ENCODE results near the gene SUSD1. TPM values are rescaled to one million over a fixed set of nuclear protein-coding genes. Genes with fewer than 3 reads are reported as not detected.
"Not testable (repeated sequence)": the region's sequence is repeated elsewhere in the genome, so short reads cannot be mapped to it uniquely, and the experiment has no call there.

SUSD1 gene
- polyA plus RNA-seq, 1 donor (not counting 4 experiments of a cell fraction or from before 2014, with no cell fraction given): 3.6 TPM

GRCh38 chr9:112130347-112130746 is 44.8 kb downstream of the SUSD1 start:
- no peak overlapping the region for H3K4me3 ChIP-seq (ENCODE audit: control insufficient read depth in 2 of 3, extremely low read depth in 1 of 3, insufficient read depth in 2 of 3, low read depth in 1 of 3, low read length in 3 of 3)
- peaks cover 2% of the 10 kb centered on the region for H3K9me3 ChIP-seq (ENCODE audit: control insufficient read depth, low read depth, low read length)
- no peak overlapping the region for H3K4me2 ChIP-seq (ENCODE audit: control insufficient read depth, extremely low read depth, insufficient read depth, low read depth, low read length)
- H3K9ac ChIP-seq (ENCODE audit: control insufficient read depth, extremely low read depth, insufficient read depth, low read length): no peak overlapping the region
- dilution Hi-C loops (cut with MboI; ENCODE audit: extremely low pct_ligation_motif_present, low sequenced_read_pairs): no loop called here
- no peak overlapping the region for H3K27ac ChIP-seq (ENCODE audit: control insufficient read depth, insufficient read depth, low read length)
- H3K36me3 ChIP-seq (ENCODE audit: control insufficient read depth in 2 of 2, extremely low read depth in 1 of 2, insufficient read depth in 2 of 2, low read length in 2 of 2): no peaks in the 10 kb centered on the region
- no peaks in the 10 kb centered on the region for H3K4me1 ChIP-seq (ENCODE audit: control insufficient read depth, extremely low read depth, insufficient read depth, low read length)
- no peaks in the 10 kb centered on the region for H3K79me2 ChIP-seq (ENCODE audit: control insufficient read depth, insufficient read depth, low read length)
- H3K9me1 ChIP-seq (ENCODE audit: control insufficient read depth, extremely low read depth, insufficient read depth, low read length): no peaks in the 10 kb centered on the region
- FAIRE-seq (no peak), DNase-seq (ENCODE audit: low read depth, low spot score) (no peak)
- H3K27me3 ChIP-seq (ENCODE audit: control insufficient read depth, extremely low read depth, insufficient read depth, low read length): no peaks in the 10 kb centered on the region
- H2AFZ ChIP-seq (ENCODE audit: control insufficient read depth, low read length): no peak overlapping the region
- TF ChIP-seq EZH2 (IDR thresholded peaks at IDR 0.05; ENCODE audit: low read length) (no peak), CTCF (optimal IDR thresholded peaks at IDR 0.05 in 1 of 3, IDR thresholded peaks at IDR 0.05 in 1 of 3, conservative IDR thresholded peaks at IDR 0.05 in 1 of 3; ENCODE audit: extremely low read depth in 1 of 3, insufficient read depth in 2 of 3, low read length in 3 of 3) (no peak)
- no peaks in the 10 kb centered on the region for H4K20me1 ChIP-seq (ENCODE audit: control insufficient read depth, extremely low read depth, insufficient read depth, low read length)

GRCh38 chr9:112129246-112129645 is 45.9 kb downstream of the SUSD1 start:
- H3K4me3 ChIP-seq (ENCODE audit: control insufficient read depth in 2 of 3, extremely low read depth in 1 of 3, insufficient read depth in 2 of 3, low read depth in 1 of 3, low read length in 3 of 3): no peak overlapping the region
- TF ChIP-seq CTCF (optimal IDR thresholded peaks at IDR 0.05 in 1 of 3, IDR thresholded peaks at IDR 0.05 in 1 of 3, conservative IDR thresholded peaks at IDR 0.05 in 1 of 3; ENCODE audit: extremely low read depth in 1 of 3, insufficient read depth in 2 of 3, low read length in 3 of 3) (no peak), EZH2 (IDR thresholded peaks at IDR 0.05; ENCODE audit: low read length) (no peak)
- no peak overlapping the region for H3K9ac ChIP-seq (ENCODE audit: control insufficient read depth, extremely low read depth, insufficient read depth, low read length)
- H3K36me3 ChIP-seq (ENCODE audit: control insufficient read depth in 2 of 2, extremely low read depth in 1 of 2, insufficient read depth in 2 of 2, low read length in 2 of 2): no peaks in the 10 kb centered on the region
- no peaks in the 10 kb centered on the region for H3K4me1 ChIP-seq (ENCODE audit: control insufficient read depth, extremely low read depth, insufficient read depth, low read length)
- peaks cover 2% of the 10 kb centered on the region for H3K9me3 ChIP-seq (ENCODE audit: control insufficient read depth, low read depth, low read length)
- DNase-seq (ENCODE audit: low read depth, low spot score) (no peak), FAIRE-seq (no peak)
- H2AFZ ChIP-seq (ENCODE audit: control insufficient read depth, low read length): no peak overlapping the region
- dilution Hi-C loops (cut with MboI; ENCODE audit: extremely low pct_ligation_motif_present, low sequenced_read_pairs): no loop called here
- no peaks in the 10 kb centered on the region for H3K9me1 ChIP-seq (ENCODE audit: control insufficient read depth, extremely low read depth, insufficient read depth, low read length)
- H3K79me2 ChIP-seq (ENCODE audit: control insufficient read depth, insufficient read depth, low read length): no peaks in the 10 kb centered on the region
- no peaks in the 10 kb centered on the region for H3K27me3 ChIP-seq (ENCODE audit: control insufficient read depth, extremely low read depth, insufficient read depth, low read length)
- H3K27ac ChIP-seq (ENCODE audit: control insufficient read depth, insufficient read depth, low read length): no peak overlapping the region
- H3K4me2 ChIP-seq (ENCODE audit: control insufficient read depth, extremely low read depth, insufficient read depth, low read depth, low read length): no peak overlapping the region
- H4K20me1 ChIP-seq (ENCODE audit: control insufficient read depth, extremely low read depth, insufficient read depth, low read length): no peaks in the 10 kb centered on the region

GRCh38 chr9:112128399-112128798 is 46.7 kb downstream of the SUSD1 start:
- H3K4me2 ChIP-seq (ENCODE audit: control insufficient read depth, extremely low read depth, insufficient read depth, low read depth, low read length); FAIRE-seq; H3K36me3 ChIP-seq (ENCODE audit: control insufficient read depth in 2 of 2, extremely low read depth in 1 of 2, insufficient read depth in 2 of 2, low read length in 2 of 2); H3K9me1 ChIP-seq (ENCODE audit: control insufficient read depth, extremely low read depth, insufficient read depth, low read length); H4K20me1 ChIP-seq (ENCODE audit: control insufficient read depth, extremely low read depth, insufficient read depth, low read length); H2AFZ ChIP-seq (ENCODE audit: control insufficient read depth, low read length); H3K79me2 ChIP-seq (ENCODE audit: control insufficient read depth, insufficient read depth, low read length); dilution Hi-C loops (cut with MboI; ENCODE audit: extremely low pct_ligation_motif_present, low sequenced_read_pairs); DNase-seq (ENCODE audit: low read depth, low spot score); H3K4me1 ChIP-seq (ENCODE audit: control insufficient read depth, extremely low read depth, insufficient read depth, low read length); H3K27me3 ChIP-seq (ENCODE audit: control insufficient read depth, extremely low read depth, insufficient read depth, low read length); H3K9ac ChIP-seq (ENCODE audit: control insufficient read depth, extremely low read depth, insufficient read depth, low read length); H3K27ac ChIP-seq (ENCODE audit: control insufficient read depth, insufficient read depth, low read length); H3K4me3 ChIP-seq (ENCODE audit: control insufficient read depth in 2 of 3, extremely low read depth in 1 of 3, insufficient read depth in 2 of 3, low read depth in 1 of 3, low read length in 3 of 3); H3K9me3 ChIP-seq (ENCODE audit: control insufficient read depth, low read depth, low read length): not testable (repeated sequence)

All from keratinocyte (primary cell).